Calu3 (cell line): ENCODE results near the gene SH2D4B. TPM values are rescaled to one million over a fixed set of nuclear protein-coding genes. Genes with fewer than 3 reads are reported as not detected.

Experiments
- BruUV-seq: library from RNA; stranded (reverse); fragments of 400-500 nt; replicated peaks from 2 replicates; lab custom pipeline; 2021; lab: Mats Ljungman, UMichigan
- CTCF ChIA-PET: fragments of 300-600 bp; sonication (Branson Sonifier 250); formaldehyde crosslinking; loops from one replicate; lab custom pipeline; 2022; ENCODE audit warnings: antibody characterized with exemption; lab: Charles Lee
- DNase-seq: peaks from one replicate; pipeline ENCODE4 v3.0.0; 2022
- H3K27ac Mint-ChIP-seq: one replicate; pipeline ENCODE4 v1.8.0; 2022; ENCODE audit warnings: mixed read lengths; ENCODE audit not compliant: unreplicated experiment
- H3K27me3 Mint-ChIP-seq: one replicate; pipeline ENCODE4 v1.8.0; 2022; ENCODE audit warnings: mixed read lengths; ENCODE audit not compliant: unreplicated experiment
- H3K36me3 Mint-ChIP-seq: one replicate; pipeline ENCODE4 v1.8.0; 2022; ENCODE audit warnings: mild to moderate bottlenecking, moderate library complexity, mixed read lengths; ENCODE audit not compliant: insufficient read depth, unreplicated experiment
- H3K4me1 Mint-ChIP-seq: one replicate; pipeline ENCODE4 v1.8.0; 2022; ENCODE audit warnings: mild to moderate bottlenecking, low read depth, mixed read lengths; ENCODE audit not compliant: unreplicated experiment
- H3K4me3 Mint-ChIP-seq: one replicate; pipeline ENCODE4 v1.8.0; 2022; ENCODE audit warnings: mild to moderate bottlenecking, low read depth, moderate library complexity, mixed read lengths; ENCODE audit not compliant: unreplicated experiment
- H3K9me3 Mint-ChIP-seq: one replicate; pipeline ENCODE4 v1.8.0; 2022; ENCODE audit warnings: low read depth, mixed read lengths; ENCODE audit not compliant: unreplicated experiment
- CTCF ChIP-seq: fragments of 200-600 bp; IDR thresholded peaks from one replicate; pipeline ENCODE4 v1.8.0; 2022; ENCODE audit warnings: antibody characterized with exemption; ENCODE audit not compliant: unreplicated experiment
- intact Hi-C: fragments of 100-400 bp; cut with micrococcal nuclease; formaldehyde crosslinking; loops from one replicate; pipeline ENCODE4 v1.10.0; 2022; ENCODE audit not compliant: unreplicated experiment
- total RNA-seq: library from RNA; stranded (reverse); gene quantifications from 2 replicates; pipeline ENCODE4 v1.2.3, GENCODE V29; 2022

SH2D4B gene
- total RNA-seq, 1 experiment from 2014 or later: not detected

DNA sequence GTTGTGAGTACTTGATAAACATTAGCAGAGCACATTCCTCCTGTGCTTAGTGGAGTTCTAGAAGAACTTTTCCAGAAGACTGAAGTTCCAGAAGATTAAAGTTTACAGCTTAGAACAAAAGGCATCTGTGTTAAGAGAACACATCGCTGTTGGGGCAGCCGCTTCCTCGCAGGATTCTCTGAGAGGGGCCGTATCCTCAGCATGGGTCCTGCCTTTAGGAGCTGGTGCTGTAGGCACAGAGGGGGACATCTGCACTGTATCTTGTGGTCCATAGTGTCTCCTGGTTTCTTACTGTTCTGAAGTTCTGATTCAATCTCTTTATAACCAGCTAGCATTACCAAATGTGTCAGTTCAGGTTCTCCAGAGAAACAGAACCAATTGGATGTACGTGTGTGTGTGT, 16.3 kb downstream of the SH2D4B start:
- CTCF ChIA-PET: no interaction called here
- no peak for DNase-seq
- Mint-ChIP-seq H3K9me3 (no peaks in the 10 kb centered on the region), H3K27ac (no peak overlapping the region), H3K4me1 (peaks cover 13% of the 10 kb centered on the region), H3K36me3 (no peaks in the 10 kb centered on the region), H3K27me3 (peaks cover 51% of the 10 kb centered on the region), H3K4me3 (no peak overlapping the region)
- TF ChIP-seq CTCF: no peak
- intact Hi-C loops: no loop called here
- no TSS peak for BruUV-seq

- Mint-ChIP-seq H3K27me3 (peaks cover 47% of the 10 kb centered on the region), H3K4me3 (no peak overlapping the region), H3K9me3 (no peaks in the 10 kb centered on the region), H3K36me3 (no peaks in the 10 kb centered on the region), H3K4me1 (peaks cover 13% of the 10 kb centered on the region), H3K27ac (no peak overlapping the region)
- no peak for DNase-seq
- no TSS peak for BruUV-seq
- CTCF ChIA-PET: interaction anchor here (0.7 to 1.3 kb wide), 3 partner anchors 13 to 625 kb away, joined by 3 to 9 read pairs (median 4); no protein-coding TSS in a partner anchor
- intact Hi-C loops: no loop called here
- no peak for TF ChIP-seq CTCF
These were observed 17.7 kb downstream of the SH2D4B start for GRCh38 chr10:80555415-80555814.

GRCh38 chr10:80561950-80562349, 24.2 kb downstream of the SH2D4B start:
- TF ChIP-seq CTCF: no peak
- DNase-seq: no peak
- intact Hi-C loops: no loop called here
- Mint-ChIP-seq H3K27ac (no peak overlapping the region), H3K4me3 (no peak overlapping the region), H3K4me1 (no peaks in the 10 kb centered on the region), H3K9me3 (no peaks in the 10 kb centered on the region), H3K27me3 (peaks cover 35% of the 10 kb centered on the region), H3K36me3 (no peaks in the 10 kb centered on the region)
- BruUV-seq: no TSS peak
- CTCF ChIA-PET: no interaction called here

GRCh38 chr10:80567292-80567691, 29.6 kb downstream of the SH2D4B start:
- Mint-ChIP-seq H3K9me3 (no peaks in the 10 kb centered on the region), H3K27ac (no peak overlapping the region), H3K36me3 (no peaks in the 10 kb centered on the region), H3K4me3 (no peak overlapping the region), H3K4me1 (no peaks in the 10 kb centered on the region), H3K27me3 (peaks cover 68% of the 10 kb centered on the region)
- DNase-seq: no peak
- no peak for TF ChIP-seq CTCF
- intact Hi-C loops: no loop called here
- no TSS peak for BruUV-seq
- CTCF ChIA-PET: no interaction called here
